Stimulated activated CD4-positive, alpha-beta T cell treated with anti-CD3 and anti-CD28 coated beads, Interleukin-1b, Interleukin-23, amount 100 ng/mL, for 24 hours (primary cell): Measurements from ENCODE around the gene RIPPLY3.

Experiments used
- DNase-seq, 4 experiments: peaks; one replicate each; pipeline ENCODE4 v3.0.0-alpha.2; 2020; ENCODE audit warnings: low read depth in 4 of 4, low spot score in 1 of 4

The RIPPLY3 gene, protein sequence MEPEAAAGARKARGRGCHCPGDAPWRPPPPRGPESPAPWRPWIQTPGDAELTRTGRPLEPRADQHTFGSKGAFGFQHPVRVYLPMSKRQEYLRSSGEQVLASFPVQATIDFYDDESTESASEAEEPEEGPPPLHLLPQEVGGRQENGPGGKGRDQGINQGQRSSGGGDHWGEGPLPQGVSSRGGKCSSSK

DNA sequence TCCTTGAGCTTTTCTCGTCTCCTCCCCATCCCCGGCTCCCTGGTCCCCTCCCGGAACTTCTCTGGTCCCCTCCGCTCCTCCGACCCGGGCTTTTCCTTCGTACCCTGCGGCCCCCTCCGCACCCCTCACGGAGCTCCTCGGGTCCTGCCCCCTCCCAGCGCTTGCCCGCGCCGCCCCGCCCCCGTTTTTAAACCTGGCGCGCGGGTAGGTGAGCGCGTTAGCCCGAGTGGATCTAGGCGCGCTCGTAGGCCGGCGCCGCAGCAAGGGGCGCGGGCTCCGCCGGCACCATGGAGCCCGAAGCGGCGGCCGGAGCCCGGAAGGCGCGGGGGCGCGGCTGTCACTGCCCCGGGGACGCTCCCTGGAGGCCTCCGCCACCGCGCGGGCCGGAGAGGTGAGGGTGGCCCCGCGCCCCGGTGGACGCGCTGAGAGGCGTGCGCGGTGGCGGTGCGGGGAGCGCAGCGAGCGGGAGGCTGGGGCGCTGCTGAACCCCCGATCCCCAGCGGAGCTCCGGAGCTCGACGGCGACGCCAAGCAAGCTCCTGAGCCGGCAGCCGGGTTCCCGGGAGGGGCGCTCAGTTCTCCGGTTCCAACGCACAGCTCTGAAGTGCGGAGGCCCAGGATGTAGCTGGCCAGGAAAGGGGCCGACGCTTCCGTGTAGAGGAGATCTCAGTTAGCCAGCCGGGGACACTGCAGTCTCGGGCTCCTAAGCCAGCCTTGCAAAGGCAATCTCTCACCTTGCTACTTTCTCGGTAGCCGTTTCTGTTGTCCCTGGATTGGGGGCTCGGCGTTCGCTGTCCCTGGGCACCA, at the start of gene RIPPLY3:
Gene RIPPLY3, plus strand, starts transcription at position 217 of the 806 bp plus-strand sequence. Its CDS starts 71 bp downstream, at position 288.
- DNase-seq, result no peak

DNA sequence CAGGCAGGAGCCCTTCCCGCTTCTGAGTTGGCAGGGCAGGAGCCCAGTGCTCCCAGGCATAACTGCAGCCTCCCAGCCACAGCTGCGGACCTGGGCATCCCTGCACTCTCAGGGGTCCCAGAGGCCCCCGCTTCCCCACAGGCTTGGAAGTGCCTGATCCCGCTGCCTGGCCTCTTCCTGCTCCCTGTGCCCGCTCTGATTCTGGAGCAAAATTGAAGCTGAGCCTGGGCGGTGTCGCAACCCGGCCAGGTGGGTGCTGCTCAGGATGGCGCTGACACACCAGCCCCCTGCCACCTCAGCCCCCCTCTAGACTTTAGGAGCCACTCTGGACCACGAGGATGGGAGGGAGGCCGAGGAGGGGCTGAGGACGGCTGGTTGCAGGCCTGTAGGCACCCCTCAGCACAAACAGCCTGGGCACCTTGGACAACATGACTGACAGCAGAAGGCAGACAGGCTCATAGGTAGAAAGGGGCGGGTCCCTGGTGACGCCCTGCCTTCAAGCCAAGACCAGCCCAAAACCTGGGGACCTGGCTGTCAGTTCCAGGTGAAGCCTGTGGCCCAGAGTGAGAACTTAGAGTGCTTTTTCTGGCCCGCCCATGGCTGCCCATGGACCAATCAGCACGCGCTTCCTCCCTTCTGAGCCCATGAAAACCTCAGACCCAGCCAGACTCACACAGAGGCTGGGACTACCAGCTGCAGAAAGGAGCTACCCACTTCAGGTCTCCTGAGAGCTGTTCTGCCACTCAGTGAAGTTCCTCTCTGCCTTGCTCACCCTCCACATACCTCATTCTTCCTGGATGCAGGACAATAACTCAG, 47.3 kb upstream of the RIPPLY3 start:
- DNase-seq, result no peak

- DNase-seq, result no peak
Measured at GRCh38 chr21:36960676-36961284, 45.7 kb upstream of the RIPPLY3 start.

DNA sequence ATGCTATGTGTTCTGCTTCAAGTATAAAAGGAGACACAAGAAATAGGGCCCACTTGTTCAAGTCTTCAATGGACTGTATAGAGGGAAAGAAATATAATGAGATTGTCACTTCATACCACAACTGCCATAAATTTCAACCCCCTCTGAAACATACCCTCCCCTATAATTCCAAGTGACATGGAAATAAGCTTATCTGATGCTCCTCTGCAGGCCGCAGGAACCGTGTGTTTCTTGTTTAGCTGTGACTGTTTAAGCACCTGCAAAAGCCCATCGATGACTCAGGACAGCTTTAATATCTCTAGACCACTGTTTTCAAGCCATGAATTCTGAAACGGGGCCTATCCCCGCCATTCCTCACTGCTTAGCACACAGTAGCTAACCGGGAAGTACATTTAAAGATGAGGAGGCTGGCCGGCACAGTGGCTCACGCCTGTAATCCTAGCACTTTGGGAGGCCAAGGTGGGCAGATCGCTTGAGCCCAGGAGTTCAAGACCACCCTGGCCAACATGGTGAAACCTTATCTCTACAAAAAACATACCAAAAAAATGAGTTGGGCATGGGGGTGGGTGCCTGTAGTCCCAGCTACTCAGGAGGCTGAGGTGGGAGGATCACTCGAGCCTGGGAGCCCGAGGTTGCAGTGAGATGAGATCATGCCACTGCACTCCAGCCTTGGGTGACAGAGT, 44.3 kb upstream of the RIPPLY3 start:
- no peak for DNase-seq

- no peak for DNase-seq
Measured at GRCh38 chr21:36964398-36964797, 42.1 kb upstream of the RIPPLY3 start.

GRCh38 chr21:36964827-36965719, 41.4 kb upstream of the RIPPLY3 start:
- DNase-seq, result no peak

DNA sequence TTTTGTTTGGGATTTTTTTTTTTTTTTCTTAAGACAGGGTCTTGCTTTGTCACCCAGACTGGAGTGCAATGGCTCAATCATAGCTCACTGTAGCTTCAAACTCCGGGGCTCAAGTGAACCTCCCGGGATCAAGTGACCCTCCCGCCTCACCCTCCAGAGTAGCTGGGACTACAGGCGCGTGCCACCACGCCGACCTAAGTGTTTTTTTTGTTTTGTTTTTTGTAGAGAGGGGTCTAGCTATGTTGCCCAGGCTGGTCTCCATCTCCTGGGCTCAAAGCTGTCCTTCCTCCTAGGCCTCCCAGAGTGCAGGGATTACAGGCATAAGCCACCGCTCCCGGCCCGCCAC, 40.8 kb upstream of the RIPPLY3 start:
- no peak for DNase-seq

DNA sequence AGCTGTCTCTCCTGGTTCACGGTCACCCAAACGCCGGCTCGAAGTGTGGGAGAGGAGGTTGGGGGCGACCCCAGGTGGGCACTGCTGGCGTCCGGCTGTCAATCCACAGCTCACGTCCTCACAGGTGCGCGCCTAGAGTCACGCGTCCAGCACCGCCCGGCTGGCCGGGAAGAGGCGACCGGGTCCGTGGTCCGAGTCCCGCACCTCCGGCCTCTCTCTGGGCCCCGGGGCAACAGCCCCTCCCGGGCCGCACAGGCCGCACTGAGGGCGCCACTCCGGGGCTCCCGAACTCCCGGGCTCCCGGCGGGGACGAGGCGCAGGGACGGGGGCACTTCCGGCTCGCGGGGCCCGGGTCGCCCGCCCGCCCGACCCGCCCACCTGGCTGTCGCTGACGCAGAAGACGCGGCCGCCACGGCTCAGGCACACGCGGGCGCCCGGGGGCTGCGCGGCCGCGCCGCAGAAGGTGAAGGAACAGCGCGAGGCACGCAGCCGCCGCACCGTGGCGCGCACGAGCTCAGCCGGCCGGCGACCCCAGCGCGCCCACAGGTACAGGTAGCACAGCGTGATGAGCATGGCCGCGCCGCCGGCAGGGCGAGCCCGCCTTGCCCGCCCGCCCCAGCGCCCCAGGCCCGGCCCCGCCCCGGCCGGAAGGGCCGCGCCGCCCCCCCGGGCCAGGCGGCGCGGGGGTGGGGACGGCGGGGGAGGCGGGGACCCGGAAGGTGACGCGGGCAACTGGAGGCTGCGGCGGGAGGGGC, 40.3 kb upstream of the RIPPLY3 start, which contains the start of gene HLCS:
Gene HLCS, minus strand, starts transcription at position 604 of the 755 bp plus-strand sequence. Its CDS starts 31 bp downstream, at position 573.
- peak in 3 of 4 experiments; percentile 40 to 71 (median 60) for DNase-seq

DNA sequence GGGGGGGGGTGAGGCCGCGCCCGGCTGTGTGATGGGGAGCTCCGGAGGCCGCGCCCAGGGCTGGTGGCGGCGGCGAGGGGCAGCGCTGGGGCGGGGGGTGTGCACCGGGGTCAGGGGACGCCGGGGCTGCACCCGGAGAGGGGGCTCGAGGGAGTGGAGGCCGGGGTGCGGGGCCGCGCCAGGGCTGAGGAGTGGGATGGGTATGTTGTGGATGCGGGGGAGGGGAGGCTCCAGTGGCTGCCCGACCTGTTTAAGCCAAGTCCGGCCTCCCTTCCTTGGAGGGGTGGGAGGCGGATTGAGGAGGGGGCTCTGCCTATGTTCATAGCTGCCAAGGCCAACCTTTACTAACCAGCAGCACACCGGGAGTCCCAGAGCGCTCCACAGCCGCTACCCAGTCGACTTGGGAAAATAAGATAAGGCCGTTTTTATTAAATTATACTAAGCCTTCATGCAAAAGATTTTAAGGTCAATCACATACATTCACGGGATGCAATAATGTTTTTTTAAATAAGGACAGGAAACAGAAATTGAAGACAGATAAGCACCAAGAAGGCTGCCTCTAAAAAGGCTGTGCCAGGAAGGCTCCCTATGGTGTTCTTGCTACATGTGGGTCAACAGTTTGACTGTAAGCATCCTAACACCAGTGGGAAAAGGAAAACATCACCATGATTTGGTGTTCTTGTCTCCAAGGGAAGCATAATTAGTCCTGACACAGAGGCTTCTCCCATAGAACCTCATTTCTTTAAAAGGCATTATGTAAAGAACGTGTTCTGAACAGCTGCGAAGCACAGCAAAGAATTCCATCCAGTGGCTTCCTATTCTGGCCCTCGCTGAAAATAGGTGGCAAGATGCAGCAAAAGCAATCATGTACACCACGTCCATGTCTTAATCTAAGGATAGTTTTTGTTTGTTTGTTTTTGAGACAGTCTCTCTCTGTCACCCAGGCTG, 39.4 kb upstream of the RIPPLY3 start:
- no peak for DNase-seq

- no peak for DNase-seq
Measured at GRCh38 chr21:36968414-36968813, 38.1 kb upstream of the RIPPLY3 start.

- DNase-seq, result no peak
Measured at GRCh38 chr21:36968976-36969375, 37.5 kb upstream of the RIPPLY3 start.

GRCh38 chr21:36973986-36974850, 32.3 kb upstream of the RIPPLY3 start:
- no peak for DNase-seq

GRCh38 chr21:36974851-36975192, 31.7 kb upstream of the RIPPLY3 start:
- DNase-seq, result no peak

- no peak for DNase-seq
Measured at GRCh38 chr21:36976228-36976861, 30.2 kb upstream of the RIPPLY3 start.

- peak in 1 of 4 experiments; percentile 27 for DNase-seq
Measured at GRCh38 chr21:36976882-36977651, 29.4 kb upstream of the RIPPLY3 start.
